Occipital lobe (tissue), 2 donors: ENCODE results near the gene CSNK1G1. TPM values are rescaled to one million over a fixed set of nuclear protein-coding genes. Genes with fewer than 3 reads are reported as not detected.
"Not testable (repeated sequence)": the region's sequence is repeated elsewhere in the genome, so short reads cannot be mapped to it uniquely, and the experiment has no call there.

ENCODE experiments used
- DNase-seq: peaks from one replicate; lab custom pipeline; 2025; lab: John Stamatoyannopoulos, UW
- total RNA-seq: library from RNA; depleted of rRNA; stranded (reverse); fragments of >200 nt; gene quantifications from one replicate; pipeline ENCODE4 v1.2.3, GENCODE V29; 2014

The CSNK1G1 gene
- total RNA-seq, 1 donor from 2014 or later = 68.3 TPM

DNA sequence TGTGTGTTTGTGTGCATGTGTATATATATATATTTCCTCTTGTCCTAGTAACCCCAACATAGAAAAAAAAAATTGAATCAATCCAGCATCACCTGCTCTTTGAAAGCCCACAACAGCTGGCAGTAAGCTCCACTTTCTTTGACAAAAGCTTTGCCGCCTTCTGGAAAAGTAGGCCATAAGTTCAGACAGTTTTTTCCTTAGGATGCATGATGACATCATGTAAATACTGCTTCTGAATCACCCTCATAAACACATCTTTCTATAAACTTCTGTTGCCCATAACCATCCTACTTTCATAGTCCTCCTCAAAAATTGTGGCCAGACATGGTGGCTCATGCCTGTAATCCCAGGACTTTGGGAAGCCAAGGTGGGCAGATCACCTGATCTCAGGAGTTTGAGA is 67.4 kb downstream of the CSNK1G1 start:
- DNase-seq = no peak

DNA sequence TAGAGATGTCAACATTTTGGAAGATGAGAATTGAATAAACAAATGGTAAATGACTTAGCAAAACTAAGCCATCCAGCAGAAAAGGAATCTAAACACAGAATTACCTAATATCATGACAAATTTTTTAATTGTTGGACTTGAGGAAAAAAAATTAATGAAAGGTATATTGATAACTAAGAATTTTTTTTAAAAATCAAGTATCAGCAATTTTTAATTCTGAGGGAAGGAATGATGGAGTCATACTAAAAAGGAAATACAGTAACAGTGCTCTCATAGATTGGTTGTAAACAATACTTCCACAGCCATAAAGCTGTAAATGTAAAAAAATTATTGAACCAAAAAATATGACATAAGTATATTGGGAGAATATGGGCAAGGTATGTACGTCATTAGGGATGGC is 68.0 kb downstream of the CSNK1G1 start:
- DNase-seq = no peak

DNA sequence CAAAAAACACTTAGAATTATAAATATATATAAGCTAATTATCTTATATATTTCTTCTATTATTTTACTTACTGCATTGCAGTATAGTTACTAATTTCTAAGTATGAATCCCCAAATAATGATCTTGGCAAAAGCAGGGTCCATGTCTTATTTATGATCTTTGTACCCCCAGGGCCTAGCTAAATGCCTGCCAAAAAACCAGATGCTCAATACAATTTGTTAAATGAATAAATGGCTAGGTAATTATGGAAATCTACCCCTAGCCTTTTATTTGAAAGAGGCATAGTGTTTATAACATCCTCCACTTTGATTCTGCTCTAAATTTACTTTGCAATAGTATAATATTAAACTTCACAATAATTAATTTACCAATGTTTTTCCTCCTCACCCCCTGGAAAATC is 69.5 kb downstream of the CSNK1G1 start:
- no peak for DNase-seq

DNA sequence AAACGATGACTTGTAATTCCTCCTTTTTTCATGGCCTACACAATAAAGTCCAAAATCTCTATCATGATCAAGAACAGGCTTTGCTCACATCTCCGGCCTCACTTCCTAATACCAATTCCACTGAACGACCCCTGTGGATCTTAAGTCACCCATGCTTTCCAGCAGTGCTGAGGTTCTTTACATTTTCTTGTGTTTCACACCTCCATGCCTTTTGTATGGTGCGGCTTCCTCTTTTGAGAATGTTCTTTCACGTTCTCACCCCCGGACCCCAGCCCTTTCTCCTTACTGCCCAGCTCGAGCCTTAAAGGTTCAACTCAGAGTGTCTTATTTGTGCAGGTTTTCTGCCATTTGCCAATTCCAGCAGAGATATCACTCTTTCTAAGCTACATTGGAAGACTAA is 70.1 kb downstream of the CSNK1G1 start:
- no peak for DNase-seq

DNA sequence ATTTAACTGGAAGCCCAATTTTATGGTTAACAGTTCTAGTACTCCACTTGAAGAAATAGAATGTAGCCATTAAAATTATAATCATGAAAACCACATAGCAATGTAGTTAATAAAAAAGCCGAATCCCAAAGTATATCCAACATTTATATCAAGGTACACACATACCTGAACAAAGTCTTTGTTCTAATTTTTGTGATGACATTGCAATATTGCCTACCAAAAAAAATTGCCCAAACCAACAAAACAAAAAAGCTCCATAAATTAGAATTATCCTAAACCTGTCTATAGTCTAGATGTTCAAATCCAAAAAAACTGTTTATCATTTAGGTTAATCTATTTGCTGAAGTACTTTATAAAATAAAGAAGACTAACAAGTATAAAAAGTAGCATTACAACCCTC is 70.8 kb downstream of the CSNK1G1 start:
- no peak for DNase-seq

DNA sequence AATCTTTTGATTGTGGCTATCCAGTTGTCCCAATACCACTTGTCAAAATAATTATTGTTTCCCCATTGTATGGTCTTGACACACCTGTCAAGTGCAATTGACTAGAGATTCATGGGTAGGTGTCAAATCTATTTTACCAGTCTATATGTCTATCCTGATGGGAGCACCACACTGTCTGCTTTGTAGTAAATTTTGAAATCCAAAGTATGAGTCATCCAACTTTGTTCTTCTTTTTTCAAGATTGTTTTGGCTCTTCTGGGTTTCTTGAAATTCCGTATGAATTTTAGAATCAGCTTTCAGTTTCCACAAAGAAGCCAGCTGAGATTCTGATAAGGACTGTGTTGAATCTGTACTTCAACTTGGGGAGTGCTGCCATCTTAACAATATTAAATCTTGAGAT is 71.9 kb downstream of the CSNK1G1 start:
- no peak for DNase-seq

DNA sequence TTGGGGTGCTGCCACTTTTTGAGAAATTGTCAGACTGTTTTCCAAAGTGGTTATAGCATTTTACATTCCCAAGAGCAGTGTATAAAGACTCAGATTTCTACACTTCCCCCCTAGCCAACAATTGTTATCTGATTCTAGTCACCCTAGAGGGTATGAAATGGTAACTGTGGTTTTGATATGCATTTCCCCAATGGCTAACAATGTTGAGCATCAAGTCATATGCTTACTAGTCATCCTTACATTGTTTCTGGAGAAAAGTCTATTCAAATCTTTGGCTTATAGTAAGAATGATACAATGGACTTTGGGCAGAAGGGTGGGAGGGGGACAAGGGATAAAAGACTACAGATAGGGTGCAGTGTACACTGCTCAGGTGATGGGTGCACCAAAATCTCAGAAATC is 73.3 kb downstream of the CSNK1G1 start:
- no peak for DNase-seq

DNA sequence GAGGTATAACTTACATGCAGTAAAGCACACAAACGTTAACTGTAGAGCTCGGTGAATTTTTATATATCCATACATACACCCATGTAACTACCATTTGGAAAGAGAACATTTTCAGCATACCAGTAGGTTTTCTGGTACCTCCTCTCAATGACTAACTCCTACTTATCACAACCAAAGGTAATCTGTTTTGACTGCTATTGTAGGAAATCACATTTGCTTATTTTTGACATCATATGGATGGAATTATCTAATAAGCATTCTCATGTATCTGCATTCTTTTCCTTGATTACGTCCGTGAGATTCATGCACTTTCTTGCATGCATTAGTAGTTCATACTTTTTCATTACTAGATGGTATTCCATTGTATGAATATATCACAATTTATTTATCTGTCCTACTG is 76.8 kb downstream of the CSNK1G1 start:
- DNase-seq = no peak

DNA sequence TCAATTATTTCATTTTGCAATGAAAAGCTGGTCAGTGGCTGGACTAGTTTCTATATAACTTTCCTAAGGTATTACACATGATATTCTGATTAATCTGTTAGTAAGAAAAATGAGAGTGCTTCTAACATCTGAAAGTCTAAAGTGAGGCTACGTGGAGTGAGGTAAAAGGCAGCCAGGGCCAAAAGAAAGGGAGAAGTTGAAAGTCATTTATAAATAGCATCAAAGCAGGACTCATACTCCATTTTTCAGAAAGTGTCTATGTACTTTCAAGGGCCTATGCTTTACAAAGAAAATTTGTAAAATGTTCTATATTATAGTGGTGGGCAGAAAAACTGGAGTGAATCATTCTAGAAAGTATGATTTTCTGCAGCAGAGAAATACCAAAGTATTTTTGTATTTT is 80.0 kb downstream of the CSNK1G1 start:
- DNase-seq = no peak

DNA sequence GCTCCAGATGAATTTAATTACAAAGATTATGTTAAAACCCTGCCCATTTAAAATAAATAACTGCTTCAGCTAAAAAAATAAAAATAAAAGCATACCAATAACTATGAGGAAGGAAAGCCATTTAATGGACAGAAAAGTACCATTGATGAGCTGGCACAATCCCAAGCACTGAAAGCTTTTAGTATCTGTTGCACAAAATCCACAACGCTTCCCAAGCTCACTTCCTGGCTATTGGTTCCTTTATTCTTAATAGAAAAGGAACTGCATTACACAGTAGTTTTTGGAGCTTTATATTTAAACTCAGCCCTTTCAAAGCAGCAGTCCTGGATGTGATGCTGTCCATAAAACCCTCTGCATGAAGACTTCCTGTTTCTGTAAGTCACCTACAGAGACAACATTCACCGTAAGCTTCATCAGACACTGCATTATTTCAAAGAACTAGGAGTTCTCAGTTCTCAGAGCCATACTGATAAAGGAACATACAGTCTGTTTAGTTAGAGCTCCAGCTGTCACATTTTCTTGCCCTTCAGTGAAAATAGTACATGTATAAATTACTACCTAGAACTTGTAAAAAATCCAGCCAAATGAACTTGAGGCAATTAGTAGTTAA is 81.5 kb downstream of the CSNK1G1 start:
- no peak for DNase-seq

DNA sequence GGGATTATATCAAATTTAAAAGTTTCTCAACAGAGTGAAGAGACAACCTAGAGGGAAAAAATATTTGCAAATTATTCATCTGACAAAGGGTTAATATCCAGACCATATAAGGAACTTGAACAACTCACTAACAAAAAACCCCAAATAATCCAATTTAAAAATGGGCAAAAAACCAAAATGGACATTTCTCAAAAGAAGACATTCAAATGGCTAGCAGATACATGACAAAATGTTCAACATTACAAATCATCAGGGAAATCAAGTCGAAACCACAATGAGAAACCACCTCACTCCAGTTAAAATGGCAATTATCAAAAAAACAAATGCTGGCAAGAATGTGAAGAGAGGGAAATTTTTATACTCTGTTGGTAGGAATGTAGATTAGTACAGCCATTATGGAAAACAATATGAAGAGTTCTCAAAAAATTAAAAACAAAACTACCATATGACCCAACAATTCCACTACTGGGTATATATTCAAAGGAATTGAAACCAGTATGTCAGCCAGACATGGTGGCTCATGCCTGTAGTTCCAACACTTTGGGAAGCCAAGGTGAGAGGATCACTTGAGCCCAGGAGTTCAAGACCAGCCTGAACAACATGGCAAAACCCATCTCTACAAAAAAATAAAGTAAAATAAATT is 88.5 kb downstream of the CSNK1G1 start:
- no peak for DNase-seq

DNA sequence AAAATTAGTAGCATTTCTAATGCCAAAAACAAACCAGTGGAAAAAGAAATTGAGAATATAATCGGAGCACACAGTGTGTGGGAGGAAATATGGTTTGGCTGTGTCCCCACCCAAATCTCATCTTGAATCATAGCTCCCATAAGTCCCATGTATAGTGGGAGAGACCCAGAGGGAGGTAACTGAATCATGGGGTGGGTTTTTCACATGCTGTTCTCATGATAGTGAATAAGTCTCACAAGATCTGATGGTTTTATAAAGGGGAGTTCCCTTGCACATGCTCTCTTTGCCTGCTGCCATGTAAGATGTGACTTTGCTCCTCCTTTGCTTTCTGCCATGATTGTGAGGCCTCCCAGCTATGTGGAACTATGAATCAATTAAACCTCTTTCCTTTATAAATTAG is 90.8 kb downstream of the CSNK1G1 start:
- DNase-seq = not testable (repeated sequence)

DNA sequence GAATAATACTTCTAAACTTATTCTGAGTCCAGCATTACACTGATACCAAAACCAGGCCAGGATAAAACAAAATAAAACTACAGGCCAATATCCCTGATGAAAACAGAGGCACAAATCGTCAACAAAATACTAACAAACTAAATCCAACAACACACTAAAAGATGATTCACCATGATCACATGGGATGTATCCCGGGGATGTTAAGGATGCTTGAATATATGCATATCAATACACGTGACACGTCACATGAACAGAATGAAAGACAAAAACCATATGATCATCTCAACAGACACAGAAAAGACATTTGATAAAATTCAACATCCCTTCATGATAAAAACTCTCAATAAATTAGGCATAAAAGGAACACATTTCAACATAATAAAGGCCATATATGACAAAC is 91.5 kb downstream of the CSNK1G1 start:
- no peak for DNase-seq

DNA sequence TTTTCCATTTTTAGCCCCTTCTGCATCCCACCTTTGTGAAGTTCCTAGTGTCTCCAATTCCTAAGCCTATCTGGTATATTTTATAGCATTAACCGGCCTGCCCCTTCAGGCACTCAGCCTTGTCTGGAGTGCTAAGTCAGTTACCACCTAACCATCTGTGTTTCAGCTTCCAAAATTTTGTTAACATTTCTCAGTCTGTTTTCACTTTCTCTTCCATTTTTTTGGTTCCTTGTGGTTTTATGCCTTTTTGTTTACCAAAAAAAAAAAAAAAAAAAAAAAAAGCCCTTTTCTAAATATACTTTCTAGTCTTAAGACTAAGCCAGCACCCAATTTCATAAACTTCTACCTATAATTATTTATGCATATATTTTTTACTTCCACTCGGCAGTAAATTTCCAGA is 92.4 kb downstream of the CSNK1G1 start:
- no peak for DNase-seq

DNA sequence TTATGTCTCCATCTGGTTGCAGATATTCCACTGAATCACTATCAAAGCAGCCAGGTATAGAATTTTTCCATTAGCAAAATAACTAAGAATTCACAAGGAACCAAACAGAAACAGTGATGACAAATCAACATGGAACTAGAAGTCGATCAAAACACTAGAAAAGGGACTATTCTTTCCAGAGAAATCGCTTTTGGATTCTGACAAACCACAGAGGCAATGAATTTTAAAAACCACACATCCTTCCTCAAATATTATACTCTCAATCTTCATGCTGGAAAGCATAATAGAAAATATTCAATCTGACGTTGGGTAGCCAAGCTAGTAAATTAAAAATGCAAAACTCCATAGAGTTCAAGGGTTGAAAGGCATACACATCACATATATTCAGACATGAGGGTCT is 99.9 kb downstream of the CSNK1G1 start:
- no peak for DNase-seq

DNA sequence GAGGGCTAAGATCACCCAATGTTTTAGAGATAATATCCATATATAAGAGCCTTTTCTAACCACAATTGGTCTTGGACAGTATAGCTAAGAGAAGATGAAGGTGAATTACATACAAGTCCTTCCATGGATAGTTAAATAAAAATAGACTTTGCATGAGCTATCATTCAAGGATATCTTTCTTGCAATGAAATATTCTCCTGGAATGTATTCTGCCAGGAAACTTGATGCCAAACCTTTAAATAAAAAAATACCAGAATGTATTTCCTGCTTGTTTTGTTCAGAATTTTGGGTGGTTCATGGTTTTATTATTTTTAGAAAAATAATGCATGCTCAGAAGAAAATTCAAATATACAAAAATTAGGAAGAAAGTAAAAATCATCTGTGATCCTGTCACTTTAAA is 104.3 kb downstream of the CSNK1G1 start:
- DNase-seq = no peak

DNA sequence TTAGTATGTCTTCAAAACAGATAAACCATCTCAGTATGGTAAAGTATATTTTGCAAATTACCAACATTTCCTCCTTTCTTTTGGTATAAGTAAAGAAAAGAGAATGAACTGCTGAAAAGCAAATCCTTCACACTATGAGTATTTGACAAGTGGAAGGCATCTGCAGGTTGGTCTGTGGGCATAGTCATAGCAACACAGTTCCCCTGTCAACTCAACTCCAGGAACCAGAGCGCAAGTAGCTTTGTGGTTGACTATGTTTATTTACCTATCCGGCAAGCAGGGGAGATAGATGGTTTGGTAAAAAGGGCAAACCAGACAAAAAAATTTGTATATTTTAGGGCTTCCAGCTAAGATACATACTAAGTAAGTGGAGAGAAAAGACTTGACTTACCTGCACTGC is 104.9 kb downstream of the CSNK1G1 start:
- no peak for DNase-seq

DNA sequence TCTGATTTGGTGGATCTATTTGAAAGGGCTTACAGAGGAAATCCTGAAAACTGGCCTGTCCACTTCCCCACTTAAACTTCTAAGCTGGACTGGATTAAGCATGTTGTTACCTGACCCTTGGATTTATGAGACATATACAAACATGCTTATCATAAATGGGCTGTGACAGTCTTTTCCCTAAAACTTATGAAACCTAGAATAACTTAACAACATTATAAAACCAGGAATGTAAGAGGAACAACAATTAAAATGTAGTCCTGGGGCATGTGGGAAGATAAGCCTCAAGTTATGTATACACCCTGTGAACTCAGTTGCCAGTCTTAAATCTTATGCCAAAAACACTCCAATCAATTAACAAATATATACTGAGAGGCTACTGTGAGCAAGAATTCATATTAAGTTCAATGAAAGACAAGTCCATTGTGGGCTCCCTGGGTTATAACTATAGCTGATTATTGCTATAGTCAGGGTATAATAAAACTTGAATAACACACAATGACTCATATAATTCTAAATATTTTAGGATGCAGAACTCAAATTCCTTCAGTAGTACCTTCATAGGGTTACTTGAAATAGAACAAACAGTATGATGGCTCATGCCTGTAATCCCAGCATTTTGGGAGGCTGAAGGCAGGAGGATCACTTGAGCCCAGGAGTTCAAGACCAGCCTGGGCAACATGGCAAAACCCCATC is 105.9 kb downstream of the CSNK1G1 start:
- no peak for DNase-seq

DNA sequence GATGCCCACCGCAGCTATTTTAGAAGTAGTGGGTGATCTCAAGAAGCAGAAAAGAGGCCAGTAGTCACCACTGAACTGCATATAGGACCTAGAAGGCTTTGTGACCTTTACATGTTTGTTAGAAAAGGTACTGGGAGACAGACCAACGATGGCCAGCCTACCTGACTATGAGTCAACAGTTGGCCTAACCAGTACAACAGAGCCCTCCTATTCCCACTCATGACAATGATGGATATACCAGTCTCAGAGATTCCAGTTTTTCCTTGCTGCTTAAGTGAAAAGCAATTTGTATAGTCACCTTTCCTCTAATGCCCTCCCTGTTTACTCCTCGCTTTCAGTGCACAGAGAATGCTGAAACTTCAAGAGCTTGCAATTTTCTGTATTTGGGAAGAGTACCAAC is 106.6 kb downstream of the CSNK1G1 start:
- DNase-seq = no peak

DNA sequence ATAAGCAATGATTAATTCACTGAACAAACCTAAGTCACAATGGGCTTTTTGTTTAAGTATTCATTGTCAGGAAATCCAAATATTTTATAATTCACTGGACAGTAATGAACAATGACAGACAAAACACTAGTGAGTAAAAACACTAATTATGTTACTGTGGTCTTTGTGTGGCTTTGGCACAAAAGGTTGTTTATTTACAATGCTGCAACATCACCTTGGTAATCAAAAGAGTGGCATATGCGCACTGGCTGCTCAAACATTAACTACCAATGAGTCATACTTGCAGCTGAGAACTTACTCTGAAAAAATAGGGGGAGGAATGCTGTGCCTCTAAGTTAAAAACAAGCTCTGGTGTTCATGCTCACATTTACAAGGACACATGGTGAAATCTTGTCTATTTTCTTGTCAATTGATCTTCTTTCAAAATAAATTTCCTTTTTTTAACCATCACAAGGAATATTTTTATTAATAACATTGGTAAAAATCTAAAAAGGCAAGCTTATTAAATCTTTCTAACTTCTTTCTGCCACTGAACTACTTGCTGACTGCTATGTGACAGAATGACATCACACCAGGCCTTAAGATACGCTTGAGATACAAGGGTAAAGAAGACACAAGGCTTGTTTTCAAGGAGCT is 107.9 kb downstream of the CSNK1G1 start:
- DNase-seq = peak; percentile 10

DNA sequence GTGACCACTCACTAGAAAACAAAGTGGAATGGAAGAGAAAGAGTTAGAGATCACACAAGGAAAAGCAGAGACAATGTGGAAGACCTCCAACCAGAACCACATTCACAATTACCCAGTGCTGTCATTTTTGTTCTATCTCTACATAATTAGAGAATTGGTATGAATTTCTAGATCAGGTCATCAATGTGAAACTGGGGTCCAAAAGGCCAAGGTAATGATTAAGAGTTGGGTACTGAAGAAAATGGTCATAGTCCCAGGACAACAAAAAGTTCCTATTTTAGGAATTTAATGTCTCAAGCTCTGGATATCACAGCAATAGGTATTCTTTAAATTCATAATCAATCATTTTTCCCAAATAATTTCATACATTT is 108.5 kb downstream of the CSNK1G1 start:
- no peak for DNase-seq

DNA sequence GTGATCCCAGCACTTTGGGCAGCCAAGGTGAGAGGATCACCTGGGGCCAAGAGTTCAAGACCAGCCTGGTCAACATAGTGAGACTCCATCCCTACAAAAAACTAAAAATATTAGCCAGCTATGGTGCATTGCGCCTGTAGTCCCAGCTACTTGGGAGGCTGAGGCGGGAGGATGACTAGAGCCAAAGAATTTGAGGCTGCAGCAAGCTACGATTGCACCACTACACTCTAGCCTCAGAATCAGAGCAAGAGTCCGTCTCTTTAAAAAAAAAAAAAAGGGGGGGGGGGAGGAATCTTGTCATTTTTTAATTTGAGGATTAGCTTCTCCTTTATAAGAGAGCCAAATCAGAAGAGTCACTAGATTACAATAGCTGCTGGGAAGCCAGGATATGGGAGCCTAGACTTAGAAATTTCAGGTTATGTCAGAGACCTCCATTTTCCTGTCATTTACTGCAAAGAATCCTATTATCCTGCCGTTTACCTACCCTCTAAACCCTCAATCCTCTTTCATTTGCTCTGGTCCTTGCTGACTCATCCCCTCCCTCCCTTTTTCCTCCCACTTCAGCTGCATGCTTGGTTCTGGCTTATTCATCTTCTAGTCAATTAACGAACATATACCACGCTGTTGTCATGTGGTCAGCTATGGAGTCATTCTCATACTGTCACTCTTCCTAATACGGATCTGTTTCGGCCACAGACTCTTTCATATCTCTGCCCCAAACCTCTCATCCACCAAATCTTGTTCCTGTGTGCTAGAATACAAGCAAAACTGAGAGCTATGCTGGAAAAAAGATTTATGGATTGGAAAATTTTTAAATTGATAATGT is 109.4 kb downstream of the CSNK1G1 start:
- DNase-seq = peak; percentile 15
